NCI-H1694 treated with DMSO at 0.1 percent for 48 hours (cell line): ENCODE data around the gene TBKBP1.
A peak's percentile ranks its signal among the peaks of the same experiment; 100 is the strongest.

Experiments
- DNase-seq: peaks from one replicate; lab custom pipeline; 2025; lab: John Stamatoyannopoulos, UW

TBKBP1 gene, protein sequence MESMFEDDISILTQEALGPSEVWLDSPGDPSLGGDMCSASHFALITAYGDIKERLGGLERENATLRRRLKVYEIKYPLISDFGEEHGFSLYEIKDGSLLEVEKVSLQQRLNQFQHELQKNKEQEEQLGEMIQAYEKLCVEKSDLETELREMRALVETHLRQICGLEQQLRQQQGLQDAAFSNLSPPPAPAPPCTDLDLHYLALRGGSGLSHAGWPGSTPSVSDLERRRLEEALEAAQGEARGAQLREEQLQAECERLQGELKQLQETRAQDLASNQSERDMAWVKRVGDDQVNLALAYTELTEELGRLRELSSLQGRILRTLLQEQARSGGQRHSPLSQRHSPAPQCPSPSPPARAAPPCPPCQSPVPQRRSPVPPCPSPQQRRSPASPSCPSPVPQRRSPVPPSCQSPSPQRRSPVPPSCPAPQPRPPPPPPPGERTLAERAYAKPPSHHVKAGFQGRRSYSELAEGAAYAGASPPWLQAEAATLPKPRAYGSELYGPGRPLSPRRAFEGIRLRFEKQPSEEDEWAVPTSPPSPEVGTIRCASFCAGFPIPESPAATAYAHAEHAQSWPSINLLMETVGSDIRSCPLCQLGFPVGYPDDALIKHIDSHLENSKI

DNA sequence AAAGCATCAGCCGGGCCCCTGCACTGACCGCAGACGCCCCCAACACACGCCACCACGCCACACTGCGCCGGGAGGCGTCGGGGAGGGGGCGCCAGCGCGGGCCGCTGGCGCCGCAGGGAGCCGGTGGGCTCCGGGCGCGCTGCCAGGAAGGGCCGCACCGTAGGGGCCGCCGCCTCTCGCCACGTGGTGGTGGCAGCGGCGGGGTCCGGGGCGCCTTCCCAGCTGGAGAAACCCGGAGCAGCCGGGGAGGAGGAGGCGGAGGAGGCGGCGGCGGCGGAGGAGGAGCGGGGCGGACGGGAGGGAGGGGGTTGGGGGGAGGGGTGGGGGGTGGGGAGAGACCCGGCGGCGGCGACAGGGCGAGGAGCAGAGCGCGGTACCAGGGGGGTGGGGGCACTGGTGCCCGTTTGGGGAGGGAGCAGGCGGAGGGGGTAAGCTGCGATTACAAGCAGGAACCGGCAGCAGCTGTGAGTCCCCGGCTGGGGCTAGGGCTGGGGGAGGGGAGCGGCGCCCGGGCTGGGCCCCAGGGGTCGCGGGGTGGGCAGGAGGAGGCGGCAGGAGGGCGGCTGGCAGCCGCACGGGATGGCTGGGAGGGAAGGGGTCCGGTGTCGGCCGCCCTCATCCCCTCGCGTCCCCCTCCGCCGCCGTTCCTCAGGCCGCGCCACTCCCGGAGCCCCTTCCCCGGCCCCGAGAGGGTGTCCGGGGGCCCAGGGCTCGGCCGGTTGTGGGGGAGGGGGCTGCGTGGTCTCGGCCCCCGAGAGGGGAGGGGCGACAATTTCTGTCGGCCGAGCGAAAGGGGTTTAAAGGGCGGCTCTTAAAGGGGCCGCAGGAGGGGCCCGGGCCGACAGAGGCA lies at the start of gene TBKBP1:
Gene TBKBP1 (plus strand): TSS at position 431 of the 850 bp plus-strand sequence. CDS start 1,952 bp downstream, outside the sequence.
- no peak for DNase-seq

DNA sequence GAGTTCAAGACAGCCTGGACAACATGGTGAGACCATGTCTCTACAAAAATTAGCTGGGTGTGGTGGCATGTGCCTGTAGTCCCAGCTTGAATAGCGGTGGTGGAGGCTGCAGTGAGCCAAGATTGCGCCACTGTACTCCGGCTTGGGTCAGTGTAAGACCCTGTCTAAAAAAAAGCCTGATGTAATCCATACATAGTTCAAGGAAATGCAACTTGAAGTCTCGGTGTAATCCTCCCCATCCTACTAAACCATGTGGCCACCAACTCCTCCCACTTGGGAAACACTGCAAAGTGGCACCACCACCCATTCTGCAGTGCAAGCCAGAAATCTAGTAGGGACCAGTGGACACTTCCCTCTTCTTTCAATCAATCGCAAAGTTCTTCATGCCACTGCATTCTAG lies 49.6 kb upstream of the TBKBP1 start:
- DNase-seq = no peak

DNA sequence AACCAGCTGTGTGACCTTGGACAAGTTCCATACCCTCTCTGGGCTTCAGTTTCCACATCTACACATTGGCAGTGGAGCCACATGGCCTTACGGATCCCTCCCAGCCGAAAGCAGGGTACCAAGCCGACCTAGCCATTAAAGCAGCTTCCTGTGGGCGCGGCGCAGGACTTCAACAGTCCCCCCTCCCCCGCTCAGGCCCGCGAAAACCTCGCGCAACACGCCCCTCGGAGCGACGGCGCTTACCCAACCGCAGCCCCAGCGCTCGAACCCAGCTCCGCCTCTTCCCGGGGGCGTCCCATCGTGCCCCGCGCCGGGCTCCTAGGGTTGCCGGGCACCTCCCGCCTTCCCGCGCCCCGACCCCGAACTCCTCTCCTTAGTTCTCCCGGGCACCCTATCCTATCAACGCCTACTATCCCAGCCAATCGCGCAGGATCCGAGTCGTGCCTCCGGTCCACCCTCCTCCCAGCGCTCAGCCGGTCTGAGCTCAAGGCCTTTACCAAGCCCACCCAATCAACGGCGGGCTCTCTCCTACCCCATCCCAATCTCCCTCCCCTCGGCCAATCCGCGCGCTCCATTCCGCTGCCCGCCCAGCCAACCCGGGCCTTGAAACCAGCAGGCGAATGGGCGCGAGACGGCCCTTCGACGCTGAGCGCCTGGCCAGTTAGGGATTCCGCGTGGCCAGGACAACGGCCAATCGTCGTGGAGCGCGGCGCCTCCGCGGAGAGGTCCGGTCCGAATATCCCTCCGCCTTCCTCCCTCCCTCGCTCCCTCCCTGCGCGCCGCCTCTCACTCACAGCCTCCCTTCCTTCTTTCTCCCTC lies 44.6 kb upstream of the TBKBP1 start, which contains the start of gene KPNB1:
Gene KPNB1 (plus strand): TSS at position 767 of the 819 bp plus-strand sequence. CDS start 326 bp downstream, outside the sequence.
- DNase-seq = peak; percentile 100

DNA sequence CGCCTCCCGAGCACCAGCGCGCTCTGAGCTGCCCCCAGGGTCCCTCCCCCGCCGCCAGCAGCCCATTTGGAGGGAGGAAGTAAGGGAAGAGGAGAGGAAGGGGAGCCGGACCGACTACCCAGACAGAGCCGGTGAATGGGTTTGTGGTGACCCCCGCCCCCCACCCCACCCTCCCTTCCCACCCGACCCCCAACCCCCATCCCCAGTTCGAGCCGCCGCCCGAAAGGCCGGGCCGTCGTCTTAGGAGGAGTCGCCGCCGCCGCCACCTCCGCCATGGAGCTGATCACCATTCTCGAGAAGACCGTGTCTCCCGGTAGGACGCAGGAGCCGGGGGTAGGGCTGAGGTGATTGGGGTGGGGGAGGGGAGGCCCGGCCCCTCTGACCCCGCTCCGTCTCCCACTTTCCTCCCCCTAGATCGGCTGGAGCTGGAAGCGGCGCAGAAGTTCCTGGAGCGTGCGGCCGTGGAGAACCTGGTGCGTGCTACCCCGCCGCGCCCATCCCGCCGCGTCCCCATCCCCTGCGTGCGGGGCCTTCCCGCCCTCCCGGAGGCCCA lies 43.9 kb upstream of the TBKBP1 start:
- peak; percentile 60 for DNase-seq

DNA sequence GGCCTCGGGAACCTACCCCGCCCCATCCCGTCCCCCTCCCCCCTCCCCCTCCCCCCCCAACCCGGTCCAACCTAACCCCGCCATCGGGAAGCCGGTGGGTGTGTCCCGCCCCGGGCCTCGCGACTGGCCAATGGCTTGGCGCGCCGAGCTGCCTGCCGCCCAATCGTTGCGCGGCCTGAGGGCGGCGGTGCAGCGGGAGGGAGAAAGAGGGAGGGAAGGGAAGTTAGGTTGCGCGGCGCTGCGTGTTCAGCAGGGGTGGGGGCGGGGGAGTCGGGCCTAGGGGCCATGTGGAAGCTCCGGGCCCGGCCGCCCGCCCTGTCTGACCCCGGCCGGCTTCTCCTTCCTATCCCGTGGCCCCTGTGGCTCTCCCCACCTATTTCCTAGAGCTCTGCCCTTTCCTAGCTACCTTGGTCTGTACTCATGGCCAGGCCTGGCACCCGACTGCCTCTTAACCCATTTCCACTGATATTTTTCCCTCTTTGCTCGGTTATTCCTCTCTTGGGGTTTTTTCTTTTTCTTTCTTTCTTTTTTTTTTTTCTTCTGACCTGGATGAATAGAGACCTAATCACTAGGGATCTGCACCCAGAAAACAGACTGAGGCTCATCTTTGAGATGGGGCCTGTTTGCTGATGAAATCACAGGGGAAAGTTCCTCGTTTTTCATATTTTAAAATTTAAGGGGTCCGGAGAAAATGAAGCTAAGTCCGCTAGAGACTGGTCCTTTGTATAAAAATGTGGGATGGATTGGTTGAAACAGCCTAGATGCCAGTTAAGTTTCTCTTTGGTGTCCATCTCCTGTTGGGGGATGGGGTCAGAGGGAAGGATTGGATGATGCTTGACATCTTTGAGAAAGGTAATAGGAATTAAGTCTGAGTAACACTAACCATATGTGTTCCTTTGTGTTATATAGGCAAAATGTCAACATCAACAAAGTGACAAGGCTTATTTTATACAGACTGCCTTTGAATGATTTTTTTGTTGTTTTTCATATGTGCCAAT lies 43.1 kb upstream of the TBKBP1 start:
- DNase-seq = peak; percentile 92

DNA sequence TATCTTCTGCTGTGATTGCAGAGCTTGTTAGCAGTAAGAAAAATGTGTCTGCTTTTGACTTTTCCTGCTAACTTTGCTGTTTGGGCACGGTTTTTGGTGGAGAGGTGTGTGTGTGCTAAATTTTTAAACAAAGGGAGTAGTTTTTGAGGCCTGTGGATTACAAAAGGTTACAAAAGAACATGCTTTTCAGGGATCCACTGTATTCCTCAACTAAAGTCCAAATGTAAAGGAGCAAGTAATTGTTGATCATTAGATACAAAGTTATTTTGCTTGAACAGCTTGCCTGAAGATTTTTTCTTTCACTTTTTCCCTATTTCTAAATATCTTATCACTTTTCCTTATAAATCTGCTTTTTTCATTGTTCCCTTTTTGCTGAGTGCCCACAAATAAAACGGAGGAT lies 42.3 kb upstream of the TBKBP1 start:
- DNase-seq = no peak

DNA sequence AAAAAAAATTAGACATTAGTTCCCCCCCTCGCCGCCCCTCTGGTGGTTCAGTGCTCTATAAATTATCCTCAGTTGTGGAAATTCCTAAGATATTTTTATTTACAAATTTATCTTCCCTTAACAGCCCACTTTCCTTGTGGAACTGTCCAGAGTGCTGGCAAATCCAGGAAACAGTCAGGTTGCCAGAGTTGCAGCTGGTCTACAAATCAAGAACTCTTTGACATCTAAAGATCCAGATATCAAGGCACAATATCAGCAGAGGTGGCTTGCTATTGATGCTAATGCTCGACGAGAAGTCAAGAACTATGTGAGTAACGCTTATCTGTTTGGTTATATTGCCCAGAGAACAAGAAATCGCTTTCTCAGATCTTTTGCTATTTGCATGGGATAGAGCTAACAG lies 41.4 kb upstream of the TBKBP1 start:
- no peak for DNase-seq

DNA sequence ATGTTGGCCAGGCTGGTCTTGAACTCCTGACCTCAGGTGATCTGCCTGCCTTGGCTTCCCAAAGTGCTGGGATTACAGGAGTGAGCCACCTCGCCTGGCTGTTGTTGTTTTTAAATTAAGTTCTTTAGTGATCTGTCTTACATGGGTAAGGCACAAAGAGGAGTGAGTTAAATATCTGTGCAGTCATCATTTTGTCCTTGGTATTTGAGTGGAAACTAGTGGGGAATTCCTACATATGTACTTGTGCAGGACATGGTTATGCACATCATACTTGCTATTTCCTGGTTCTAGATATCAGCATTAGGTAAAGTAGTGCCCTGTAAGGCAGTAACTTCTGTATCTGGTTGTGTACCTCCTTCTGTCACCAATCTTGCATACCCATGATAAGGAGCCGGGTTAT lies 40.5 kb upstream of the TBKBP1 start:
- no peak for DNase-seq

DNA sequence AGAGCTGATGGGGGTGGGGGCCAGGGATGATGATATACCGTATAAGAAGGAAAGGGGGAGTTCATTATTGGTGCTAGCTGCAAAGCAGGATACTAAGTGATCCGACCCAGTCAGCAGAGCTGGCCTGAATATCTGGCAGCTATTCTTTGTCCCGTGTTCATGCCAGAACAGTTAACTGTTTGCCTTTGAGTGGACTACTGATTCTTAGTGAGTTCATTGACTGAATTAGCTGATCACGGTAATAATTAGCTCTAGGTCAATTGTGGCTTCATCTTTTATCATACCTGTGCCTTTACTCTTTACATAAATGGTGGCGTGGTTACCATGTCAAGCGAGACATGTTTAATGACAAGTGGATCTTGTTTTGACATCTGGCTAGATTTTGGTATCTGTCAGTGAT lies 39.0 kb upstream of the TBKBP1 start:
- DNase-seq = no peak

DNA sequence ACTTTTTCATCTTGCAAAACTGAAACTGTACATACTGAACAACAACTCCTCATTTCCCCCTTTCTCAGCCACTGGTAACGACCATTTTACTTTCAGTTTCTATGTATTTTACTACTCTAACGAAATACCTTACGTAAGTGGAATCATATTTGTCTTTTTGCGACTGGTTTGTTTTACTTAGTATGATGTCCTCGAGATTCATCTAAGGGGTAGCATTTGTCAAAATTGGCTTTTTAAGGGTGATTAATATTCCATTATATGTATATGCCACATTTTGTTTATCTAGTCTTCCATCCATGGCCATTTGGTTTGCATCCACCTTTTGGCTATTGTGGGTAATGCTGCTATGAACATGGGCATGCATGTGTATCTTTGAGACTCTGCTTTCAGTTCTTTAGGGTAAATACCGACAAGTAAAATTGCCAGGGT lies 33.9 kb upstream of the TBKBP1 start:
- no peak for DNase-seq

DNA sequence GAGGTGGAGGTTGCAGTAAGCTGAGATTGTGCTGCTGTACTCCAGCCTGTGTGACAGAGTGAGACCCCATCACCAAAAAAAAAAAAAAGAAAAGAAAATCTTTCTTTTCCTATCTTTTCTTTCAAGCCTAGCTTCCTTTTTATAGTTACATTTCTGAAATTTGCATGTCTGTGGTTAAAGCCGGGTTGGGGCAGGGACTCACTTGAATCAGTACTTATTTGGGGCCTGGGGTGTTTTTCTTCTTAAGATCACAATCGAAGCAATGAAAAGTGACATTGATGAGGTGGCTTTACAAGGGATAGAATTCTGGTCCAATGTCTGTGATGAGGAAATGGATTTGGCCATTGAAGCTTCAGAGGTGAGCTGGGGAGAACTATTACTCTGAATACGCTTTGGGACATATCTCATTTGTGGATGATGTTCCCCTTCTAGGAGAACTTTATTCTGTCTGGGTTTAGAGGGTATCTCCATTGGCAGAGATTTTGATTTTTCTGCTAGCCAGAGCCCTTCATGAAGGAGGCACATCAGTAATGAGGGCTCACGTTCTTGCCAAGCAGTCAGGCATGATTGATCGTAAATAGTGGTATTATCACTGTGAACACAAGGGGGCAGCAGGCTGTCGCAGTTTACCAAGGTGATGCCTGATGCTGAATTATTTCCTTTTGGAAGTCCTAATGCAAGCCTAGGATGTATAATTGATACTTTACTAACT lies 29.9 kb upstream of the TBKBP1 start:
- peak; percentile 73 for DNase-seq

DNA sequence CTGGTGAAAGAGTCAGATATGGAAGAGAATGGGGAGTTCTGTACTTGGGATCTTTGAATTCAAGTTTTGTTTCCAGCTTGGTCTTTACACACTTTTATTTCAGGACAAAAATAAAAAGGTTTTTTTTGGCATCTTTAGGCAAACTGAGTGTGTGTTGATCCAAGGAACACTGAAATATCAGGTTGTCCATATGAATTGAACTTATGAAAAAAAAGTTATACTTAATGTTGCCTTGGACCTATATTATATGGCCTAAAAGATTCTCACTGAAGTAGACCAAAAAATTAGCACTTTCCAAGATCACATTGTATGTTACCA lies 29.4 kb upstream of the TBKBP1 start:
- no peak for DNase-seq

DNA sequence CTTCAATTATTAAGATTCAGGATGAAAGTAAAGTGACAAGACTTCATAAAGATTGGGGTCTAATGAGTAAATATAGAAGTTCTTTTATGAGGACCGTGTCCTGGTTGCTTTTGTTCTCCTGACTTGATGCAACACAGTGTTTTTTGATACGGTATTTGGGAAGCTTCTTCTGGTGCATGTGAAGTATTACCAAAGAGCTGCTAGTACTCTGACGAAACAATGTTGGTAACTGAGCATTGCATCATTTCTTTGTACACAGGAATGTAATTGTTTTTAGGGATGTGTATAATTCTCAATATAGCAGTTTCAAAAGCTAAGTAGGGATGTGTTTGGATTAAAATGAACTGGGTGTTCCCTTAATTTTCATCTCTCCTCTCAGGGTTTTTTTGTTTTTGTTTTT lies 28.3 kb upstream of the TBKBP1 start:
- DNase-seq = no peak

DNA sequence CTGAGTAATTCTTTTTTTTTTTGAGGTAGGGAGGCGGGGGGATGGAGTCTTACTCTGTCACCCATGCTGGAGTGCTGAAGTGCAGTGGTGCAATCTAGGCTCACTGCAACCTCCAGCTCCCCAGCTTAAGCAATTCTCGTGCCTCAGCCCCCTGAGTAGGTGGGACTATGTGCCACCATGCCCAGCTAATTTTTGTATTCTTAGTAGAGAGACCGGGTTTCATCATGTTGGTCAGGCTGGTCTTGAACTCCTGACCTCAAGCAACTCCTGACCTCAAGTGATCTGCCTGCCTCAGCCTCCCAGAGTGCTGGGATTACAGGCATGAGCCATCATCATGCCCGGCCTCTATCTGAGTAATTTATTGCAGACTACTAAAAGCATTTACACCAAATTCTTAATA lies 24.9 kb upstream of the TBKBP1 start:
- no peak for DNase-seq

DNA sequence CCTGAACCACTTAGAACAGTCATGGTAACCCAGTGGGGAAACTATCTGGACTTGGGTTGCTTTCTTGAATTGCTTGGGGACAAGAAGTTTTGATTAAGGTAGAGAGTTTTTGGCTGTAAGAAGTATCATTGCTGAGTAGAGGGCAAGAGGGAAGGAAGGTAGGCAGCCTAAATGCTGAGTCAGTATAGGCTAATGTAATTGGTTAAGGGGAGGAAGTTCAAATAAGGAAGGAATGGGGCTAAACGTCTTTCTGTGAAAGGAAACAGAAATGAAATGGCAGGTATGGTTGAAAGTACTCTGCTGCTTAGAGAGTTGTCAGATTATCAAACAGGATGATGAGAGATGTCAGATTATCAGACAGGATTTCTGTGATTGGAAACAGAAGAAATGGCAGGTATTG lies 23.9 kb upstream of the TBKBP1 start:
- no peak for DNase-seq

DNA sequence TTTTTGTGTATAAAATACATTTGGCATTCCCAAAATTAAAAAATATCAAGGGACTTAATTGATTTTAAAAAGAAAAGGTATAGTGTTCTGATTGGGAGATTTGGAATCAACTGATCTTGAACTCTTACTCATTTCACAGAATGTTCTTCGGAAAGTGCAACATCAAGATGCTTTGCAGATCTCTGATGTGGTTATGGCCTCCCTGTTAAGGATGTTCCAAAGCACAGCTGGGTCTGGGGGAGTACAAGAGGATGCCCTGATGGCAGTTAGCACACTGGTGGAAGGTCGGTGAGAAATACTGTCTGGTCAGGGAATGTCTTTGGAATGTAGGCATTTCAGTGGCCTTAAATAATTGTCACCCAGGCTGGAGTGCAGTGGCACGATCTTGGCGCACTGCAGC lies 19.5 kb upstream of the TBKBP1 start:
- DNase-seq = no peak

DNA sequence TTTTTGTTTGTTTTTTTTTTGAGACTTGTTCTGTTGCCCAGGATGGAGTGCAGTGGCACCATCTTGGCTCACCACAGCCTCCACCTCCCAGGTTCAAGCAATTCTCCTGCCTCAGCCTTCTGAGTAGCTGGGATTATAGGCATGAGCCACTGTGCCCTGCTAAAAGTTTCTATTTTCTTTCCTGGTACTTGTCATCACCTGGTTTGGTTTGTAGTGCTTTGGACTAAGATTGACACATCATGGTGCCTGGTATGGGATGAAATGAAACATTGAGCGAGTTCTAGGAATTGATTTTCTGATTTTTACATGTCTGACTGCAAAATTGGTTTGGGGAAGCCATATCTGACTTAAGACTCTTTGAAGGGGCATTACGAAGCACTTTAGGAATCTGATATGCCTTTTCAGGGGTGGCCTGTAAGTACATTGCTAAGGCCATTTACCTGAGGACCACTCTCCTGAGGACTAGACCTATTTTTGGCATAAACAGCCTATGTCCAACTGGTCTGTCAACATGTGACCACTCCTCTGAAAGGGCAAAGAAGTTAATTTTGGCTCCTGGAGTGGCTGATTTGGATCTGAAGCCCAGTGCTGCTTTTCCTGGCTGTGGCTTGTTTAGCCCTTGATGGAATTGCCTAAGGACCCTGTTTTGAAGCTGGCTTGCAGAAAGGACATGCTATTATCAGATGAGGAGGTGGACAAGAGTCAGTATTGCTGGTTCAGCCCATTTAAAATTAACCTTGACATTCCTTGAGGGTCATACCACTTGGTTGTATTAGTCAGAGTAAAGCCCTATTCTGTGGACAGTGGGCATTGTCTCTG lies 18.4 kb upstream of the TBKBP1 start:
- no peak for DNase-seq

DNA sequence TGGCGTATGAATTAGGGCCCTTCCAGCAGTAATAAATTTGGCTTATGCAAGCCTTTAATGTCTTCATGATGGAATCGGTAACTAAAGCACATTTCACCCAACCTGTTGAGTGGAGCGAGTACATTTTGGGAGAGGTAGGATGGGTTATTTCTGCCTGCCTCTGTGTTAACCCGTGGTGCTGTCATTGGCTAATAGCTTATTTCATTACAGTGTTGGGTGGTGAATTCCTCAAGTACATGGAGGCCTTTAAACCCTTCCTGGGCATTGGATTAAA lies 17.8 kb upstream of the TBKBP1 start:
- DNase-seq = no peak
